ENCODE results near the gene TEX22.

Gene TEX22

DNA sequence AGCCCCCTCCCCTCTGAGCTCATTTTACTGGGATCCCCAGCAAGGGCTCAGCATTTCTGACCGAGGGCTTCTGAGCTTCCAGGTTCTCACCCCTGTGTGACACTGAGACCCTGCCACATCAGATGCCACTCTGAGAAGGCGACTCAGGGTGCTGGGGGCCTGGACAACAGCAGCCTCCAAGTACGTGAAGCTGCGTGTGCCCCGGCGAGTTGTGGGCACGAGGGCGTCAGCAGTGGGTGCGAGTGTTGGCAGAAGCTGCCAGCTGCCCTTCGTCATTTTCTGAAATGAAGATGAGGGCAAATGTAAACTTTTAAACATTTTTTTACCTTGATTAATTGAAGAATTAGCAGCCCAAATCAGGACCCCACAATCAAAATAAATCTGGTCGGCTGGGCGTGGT, 32.7 kb upstream of the TEX22 start:
- DNase-seq (ENCODE audit: extremely low spot score, insufficient read length, low read depth) (no peak), FAIRE-seq (no peak)

DNA sequence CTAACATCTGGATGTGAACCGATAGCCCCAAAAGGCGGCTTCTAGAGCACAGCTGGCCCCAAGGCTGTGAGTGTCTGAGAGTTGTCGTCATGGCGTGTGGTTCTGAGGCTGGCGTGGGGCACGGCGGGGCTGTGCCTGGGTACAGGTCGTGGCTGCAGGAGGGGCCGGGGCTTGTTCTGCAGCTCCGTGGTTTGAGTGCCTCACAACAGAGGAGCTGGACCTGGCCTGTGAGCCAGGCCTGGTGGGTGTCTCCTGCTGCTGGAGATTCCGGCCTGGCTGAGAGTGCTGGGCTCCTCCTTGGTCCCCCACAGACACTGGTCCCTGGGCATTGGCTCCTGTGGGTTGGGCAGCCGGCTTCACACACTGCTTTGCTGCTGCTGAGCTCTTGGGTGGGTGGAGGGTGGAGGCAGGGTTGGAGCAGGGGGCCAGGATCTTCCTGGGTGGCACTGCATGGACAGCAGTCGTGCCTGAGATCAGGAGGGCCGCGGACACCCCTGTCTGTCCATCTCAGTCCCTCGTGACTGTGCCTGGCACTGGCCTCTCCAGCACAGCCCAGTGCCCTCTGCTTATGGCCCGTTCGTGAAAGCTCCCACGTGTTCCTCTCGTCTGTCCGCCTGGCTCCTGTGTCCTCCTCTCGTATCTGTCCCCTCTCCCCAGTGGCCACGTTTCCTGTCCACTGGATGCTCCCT, 31.8 kb upstream of the TEX22 start:
- FAIRE-seq (no peak), DNase-seq (ENCODE audit: extremely low spot score, insufficient read length, low read depth) (no peak)

GRCh38 chr14:105367116-105368031, 31.0 kb upstream of the TEX22 start:
- no peak for FAIRE-seq
- no peak for DNase-seq (ENCODE audit: extremely low spot score, insufficient read length, low read depth)

DNA sequence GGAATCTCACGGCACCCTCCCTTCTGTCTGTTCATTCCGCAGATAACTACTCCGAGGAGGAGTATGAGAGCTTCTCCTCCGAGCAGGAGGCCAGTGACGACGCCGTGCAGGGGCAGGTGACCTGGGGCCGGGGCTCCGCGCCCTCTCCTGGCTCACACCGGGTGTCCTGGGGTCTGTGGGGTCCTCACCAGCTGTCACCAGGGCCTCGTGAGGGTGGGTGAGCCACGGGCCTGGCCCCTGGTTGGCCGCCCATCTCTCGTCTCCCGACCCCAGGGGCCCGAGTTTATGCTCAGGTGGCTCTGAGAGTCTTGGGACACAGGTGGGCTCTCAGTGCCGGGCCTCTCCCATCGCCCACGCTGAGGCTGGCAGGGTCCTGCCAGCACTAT, 30.3 kb upstream of the TEX22 start:
- FAIRE-seq (no peak), DNase-seq (ENCODE audit: extremely low spot score, insufficient read length, low read depth) (no peak)

- no peak for DNase-seq (ENCODE audit: extremely low spot score, insufficient read length, low read depth)
- no peak for FAIRE-seq
These were observed 29.9 kb upstream of the TEX22 start for GRCh38 chr14:105368426-105368825.

DNA sequence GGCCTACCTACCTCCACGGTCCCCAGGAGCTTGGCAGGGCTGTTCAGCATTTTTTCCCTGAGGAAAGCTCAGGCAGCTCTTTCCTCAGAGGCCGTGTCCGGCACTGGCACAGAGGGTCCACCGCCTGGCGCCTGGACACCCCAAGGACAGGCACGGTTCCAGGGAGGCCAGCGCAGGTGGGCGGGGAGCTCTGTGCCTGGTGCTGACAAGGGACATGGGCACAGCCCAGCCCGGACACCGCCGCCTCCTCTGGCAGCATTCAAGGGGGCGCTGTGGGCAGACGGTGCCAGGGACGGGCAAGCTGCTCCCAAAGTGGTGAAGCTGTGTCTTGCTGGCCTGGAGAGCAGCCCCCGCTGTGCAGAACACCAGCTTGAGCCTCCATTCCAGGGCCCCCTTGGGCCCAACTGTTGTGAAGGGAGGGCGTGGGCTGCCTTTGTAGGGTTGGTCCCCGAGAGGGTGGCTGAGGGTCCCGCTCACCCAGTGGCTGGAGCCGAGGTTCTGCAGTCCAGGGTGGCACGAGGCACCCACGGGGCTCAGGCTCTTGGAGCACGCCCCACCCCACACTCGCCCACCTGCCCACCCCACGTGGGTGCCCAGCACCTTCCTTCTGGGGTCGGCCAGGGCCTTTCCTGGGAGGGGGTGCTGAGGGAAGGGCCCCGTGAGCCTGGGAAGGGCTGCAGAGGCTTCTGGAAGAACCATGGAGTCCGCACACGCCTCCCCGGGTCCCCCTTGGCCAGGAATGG, 29.3 kb upstream of the TEX22 start:
- DNase-seq (ENCODE audit: extremely low spot score, insufficient read length, low read depth) (no peak), FAIRE-seq (no peak)

DNA sequence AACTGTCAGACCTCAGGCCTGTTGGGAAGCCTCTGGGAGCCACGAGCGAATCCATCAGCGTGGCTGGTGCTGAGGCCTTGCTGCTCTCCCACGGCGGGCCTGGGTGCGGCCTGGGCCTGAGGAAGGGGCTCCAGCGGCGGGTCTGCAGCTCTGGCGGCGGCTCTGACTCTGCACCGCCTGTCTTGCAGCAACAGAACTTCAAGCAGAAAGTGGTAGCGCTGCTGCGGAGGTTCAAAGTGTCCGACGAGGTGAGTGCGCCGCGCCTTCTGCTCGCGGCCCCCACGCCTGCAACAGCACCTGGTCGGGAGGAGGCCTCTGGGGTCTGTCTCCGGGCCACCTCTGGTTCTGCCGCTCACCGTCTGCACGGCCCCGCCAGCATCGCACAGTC, 28.7 kb upstream of the TEX22 start:
- FAIRE-seq, result no peak

GRCh38 chr14:105374389-105374788, 23.9 kb upstream of the TEX22 start:
- DNase-seq (ENCODE audit: extremely low spot score, insufficient read length, low read depth) (no peak), FAIRE-seq (no peak)

More for the DNA sequence above, 28.7 kb upstream of the TEX22 start:
- DNase-seq (ENCODE audit: extremely low spot score, insufficient read length, low read depth), result no peak

- FAIRE-seq, result no peak
- no peak for DNase-seq (ENCODE audit: extremely low spot score, insufficient read length, low read depth)
These were observed 22.7 kb upstream of the TEX22 start for GRCh38 chr14:105375635-105376057.

DNA sequence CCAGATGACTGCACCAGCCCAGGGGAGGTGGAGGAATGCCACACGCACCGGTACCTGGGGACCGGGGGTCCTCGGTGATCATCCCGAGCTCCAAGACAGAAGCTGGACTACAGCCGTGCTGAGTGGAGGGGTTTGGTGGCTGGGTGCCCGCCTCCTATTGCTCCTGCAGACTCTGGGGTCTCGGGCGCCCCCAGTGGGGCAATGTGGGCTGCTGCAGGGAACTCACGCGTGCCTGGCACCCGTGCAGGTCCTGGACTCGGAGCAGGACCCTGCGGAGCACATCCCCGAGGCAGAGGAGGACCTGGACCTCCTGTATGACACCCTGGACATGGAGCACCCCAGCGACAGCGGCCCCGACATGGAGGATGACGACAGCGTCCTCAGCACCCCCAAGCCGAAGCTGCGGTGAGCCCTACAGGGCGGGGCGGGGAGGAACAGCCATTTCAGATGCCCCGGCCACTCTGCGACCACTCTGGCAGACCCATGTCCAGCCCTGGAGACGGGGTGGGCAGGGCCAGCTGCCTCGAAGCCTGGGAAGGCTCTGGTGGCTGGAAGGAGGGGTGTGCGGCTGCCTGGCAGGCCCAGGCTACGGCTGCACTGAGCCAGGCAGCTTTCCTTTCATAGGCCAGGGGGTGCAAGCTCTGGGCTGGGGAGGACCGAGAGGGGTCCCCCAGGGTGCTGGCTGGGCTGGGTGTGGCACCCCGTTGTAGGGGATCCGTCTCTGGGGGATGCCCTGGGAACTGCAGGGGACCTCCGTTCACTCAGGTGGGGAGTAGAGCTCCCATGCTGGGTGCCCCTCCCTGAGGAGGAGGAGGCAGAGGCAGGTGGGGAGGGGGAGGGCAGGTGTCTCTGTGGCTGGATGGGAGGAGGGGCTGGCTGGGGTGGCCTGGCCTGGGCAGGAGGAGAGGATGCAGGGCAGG, 21.6 kb upstream of the TEX22 start:
- DNase-seq (ENCODE audit: extremely low spot score, insufficient read length, low read depth), result no peak
- FAIRE-seq, result no peak

- FAIRE-seq (no peak), DNase-seq (ENCODE audit: extremely low spot score, insufficient read length, low read depth) (no peak)
These were observed 20.7 kb upstream of the TEX22 start for GRCh38 chr14:105377555-105378182.

DNA sequence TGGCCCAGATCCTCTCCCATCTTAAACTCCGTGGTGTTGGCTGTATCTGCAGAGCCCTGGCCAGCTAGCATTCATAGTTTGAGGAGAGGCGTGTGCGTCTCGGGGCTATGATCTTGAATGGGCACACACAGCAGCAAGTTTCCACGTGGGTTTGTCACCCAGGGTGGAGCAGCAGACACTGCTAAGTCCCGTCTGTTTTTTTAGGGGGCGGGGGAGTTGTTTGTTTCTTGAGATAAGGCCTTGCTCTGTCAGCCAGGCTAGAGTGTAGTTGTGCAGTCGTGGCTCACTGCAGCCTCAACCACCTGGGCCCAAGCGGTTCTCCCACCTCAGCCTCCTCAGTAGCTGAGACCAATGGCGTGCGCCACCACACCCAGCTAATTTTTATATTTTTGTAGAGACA, 20.1 kb upstream of the TEX22 start:
- FAIRE-seq (no peak), DNase-seq (ENCODE audit: extremely low spot score, insufficient read length, low read depth) (no peak)

DNA sequence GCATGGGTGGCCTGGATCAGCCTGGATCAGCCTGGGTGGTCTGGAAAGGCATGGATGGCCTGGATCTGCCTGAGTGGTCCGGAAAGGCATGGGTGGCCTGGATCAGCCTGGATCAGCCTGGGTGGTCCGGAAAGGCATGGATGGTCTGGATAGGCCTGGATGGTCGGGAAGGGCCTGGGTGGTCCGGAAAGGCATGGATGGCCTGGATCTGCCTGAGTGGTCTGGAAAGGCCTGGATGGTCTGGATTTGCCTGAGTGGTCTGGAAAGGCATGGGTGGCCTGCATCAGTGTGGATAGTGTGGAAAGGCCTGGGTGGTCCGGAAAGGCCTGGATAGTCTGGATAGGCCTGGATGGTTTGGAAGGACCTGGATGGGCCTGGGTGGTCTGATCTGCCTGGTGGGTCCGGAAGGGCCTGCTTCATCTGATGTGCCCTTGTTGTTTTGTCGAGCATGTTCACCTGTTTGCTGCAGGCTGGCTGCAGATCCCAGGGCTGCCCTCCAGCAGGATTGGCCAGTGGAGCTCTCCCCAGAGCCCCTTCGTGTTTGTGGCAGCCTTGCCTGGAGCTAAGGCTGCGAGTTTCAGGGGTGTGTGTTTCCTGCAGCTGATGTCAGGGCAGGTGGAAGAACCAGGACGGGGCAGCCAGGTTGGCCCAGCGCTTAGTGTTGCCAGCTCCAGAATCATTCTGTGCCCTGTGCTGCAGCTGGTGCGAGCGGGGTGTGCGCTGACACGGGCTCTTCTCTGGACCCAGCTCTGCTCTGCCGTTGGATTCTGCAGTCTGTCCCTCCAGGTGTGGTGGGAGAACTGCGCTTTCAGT, 19.3 kb upstream of the TEX22 start:
- FAIRE-seq (no peak), DNase-seq (ENCODE audit: extremely low spot score, insufficient read length, low read depth) (no peak)

DNA sequence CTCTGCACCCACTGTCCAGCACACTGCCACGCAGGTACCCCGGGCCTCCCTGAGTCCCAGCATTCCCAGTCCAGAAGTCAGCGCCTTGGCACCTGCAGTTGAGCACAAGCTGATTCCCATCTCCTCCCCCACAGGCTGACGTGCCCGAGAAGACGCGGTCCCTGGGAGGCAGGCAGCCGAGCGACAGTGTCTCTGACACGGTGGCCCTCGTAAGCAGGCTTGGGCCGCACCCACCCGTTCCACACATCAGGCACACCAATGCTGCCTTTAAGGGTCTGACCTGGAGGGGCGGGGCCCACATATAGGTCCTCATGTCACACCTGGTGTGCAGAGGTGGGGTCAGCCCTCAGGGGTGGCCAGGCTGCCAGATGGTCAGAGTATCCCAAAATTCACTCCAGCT, 18.4 kb upstream of the TEX22 start:
- FAIRE-seq, result no peak

DNA sequence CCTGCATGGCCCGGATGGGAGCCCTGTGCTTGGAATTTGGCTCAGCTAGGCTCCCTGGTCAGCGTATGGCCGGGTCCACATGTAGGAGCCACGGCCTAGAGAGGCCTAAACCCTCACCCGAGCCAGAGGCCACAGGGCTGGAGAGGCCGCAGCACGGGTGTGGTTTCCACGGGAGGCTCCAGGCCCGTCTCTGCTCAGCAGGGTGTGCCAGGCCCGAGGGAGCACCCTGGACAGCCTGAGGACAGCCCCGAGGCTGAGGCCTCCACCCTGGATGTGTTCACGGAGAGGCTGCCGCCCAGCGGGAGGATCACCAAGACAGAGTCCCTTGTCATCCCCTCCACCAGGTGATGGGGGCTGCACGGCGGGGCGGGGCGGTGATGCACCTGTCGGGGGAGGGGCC, 17.6 kb upstream of the TEX22 start:
- no peak for FAIRE-seq
- DNase-seq (ENCODE audit: extremely low spot score, insufficient read length, low read depth), result no peak

More for the DNA sequence above, 18.4 kb upstream of the TEX22 start:
- no peak for DNase-seq (ENCODE audit: extremely low spot score, insufficient read length, low read depth)

GRCh38 chr14:105381446-105382342, 16.6 kb upstream of the TEX22 start:
- FAIRE-seq (no peak), DNase-seq (ENCODE audit: extremely low spot score, insufficient read length, low read depth) (no peak)

- DNase-seq (ENCODE audit: extremely low spot score, insufficient read length, low read depth) (no peak), FAIRE-seq (no peak)
These were observed 15.8 kb upstream of the TEX22 start for GRCh38 chr14:105382343-105383082.
